NCI-H2196 treated with DMSO at 0.1 percent for 48 hours (cell line): Measurements from ENCODE around the gene SCYGR6.
"Not testable (repeated sequence)": the region's sequence is repeated elsewhere in the genome, so short reads cannot be mapped to it uniquely, and the experiment has no call there.

ENCODE experiments used
- DNase-seq: peaks from one replicate; lab custom pipeline; 2025; ENCODE audit not compliant: unreplicated experiment; lab: John Stamatoyannopoulos, UW

SCYGR6 gene, protein sequence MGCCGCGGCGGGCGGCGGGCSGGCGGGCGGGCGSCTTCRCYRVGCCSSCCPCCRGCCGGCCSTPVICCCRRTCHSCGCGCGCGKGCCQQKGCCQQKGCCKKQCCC

DNA sequence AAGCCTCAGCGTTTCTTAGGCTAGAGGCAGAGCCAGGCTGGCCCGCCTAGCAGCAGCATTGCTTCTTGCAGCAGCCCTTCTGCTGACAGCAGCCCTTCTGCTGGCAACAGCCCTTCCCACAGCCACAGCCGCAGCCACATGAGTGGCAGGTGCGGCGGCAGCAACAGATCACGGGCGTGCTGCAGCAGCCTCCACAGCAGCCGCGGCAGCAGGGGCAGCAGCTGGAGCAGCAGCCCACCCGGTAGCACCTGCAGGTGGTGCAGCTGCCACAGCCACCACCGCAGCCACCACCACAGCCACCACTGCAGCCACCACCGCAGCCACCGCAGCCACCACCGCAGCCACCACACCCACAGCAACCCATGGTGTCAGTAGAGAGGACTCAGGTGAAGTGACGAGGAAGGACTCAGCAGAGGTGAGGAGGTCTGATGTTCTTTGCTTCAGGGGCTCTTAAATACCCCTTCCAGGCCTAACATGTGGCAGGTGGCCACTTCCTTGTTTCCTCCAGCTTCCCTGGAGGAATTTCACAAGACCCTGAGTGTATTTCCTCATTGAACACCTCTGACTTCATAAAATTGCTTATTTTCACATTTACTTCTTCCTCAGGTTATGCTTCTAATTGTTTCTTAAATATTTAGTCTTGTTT lies at the start of gene SCYGR6:
Gene SCYGR6 (minus strand): TSS at position 364 of the 646 bp plus-strand sequence. CDS start 0 bp downstream, at position 364.
- no peak for DNase-seq

DNA sequence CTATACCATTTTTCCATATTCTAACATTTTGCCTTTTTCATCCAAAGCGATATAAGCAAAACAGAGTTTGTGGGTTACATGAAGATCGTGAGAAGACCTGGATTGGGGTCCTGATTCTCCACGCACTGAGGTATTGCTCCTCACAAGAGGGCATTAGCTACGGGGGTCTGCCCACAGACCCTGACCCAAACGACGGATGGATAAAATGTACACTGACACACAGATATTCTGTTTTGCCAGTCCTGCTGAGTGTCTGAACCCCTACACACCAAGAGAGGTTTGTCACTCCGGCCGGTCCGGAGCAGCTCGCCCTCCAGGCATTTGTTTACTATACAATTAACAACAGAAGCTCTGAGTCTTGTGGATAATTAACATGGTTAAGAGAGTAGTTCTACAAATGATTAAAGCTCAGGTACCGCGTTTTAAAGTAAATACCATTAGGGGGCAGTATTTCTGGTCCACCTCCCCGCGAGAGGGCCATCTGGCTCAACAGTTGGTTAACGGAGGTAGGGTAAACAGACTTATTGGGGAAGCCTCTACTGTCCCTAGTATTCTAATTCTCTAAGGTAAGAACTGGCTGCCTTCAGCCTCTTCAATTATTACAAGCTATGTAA lies 49.6 kb upstream of the SCYGR6 start:
- no peak for DNase-seq

DNA sequence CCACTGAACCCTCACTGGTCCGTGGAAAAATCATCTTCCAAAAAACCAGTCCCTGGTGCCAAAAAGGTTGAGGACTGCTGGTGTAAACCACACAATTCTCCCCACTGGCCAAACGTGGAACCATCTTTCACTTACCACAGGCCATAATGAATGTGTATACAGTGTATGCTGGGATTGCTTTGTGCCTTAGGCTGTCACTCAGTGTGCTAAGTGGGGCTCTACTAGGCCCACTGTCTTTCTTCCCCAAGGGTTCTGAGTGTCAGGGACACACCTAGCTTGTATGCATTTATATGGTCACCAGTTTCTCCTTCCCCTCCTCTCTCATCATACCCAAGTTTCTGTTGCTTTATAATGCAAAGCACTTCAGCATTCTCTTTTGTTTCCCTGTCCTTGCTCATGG lies 48.4 kb upstream of the SCYGR6 start:
- no peak for DNase-seq

DNA sequence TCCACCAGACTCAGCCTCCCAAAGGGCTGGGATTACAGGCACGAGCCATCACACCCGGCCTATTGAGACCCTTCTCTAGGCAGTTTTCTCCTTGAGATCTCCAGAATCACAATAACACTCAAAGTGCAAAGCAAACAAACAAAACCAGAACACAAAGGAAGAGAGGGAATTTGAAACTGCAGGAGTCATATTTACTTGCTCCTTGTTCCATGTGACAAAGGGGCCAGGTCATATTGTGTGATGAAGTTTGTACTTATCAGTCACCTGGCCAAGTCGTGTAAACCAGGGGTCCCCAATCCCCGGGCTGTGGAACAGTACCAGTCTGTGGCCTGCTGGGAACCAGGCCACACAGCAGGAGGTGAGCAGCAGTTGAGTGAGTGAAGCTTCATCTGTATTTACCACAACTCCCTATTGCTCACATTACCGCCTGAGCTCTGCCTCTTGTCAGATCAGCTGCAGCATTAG lies 47.7 kb upstream of the SCYGR6 start:
- no peak for DNase-seq

DNA sequence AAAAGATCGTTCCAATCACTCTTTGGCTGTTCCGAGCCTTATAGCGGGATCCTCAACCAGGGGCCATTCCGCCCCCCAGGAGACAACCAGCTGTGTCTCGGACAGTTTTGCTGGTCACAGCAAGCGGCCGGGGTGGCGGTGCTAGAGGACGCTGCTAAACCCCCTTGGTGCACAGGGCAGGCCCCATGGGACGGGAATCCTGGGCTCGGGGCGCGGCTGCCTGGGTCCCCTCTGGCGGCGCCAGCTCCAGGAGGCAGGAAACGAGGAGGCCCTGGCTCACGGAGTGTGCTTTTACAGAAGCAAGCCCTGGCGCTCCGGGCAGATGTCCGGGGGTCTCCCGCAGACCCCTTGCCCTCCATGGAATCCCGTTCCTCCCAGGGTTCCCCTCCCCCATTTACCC lies 43.3 kb upstream of the SCYGR6 start:
- DNase-seq: no peak

GRCh38 chr2:227766373-227766883 lies 41.9 kb upstream of the SCYGR6 start:
- peak; percentile 40 for DNase-seq

DNA sequence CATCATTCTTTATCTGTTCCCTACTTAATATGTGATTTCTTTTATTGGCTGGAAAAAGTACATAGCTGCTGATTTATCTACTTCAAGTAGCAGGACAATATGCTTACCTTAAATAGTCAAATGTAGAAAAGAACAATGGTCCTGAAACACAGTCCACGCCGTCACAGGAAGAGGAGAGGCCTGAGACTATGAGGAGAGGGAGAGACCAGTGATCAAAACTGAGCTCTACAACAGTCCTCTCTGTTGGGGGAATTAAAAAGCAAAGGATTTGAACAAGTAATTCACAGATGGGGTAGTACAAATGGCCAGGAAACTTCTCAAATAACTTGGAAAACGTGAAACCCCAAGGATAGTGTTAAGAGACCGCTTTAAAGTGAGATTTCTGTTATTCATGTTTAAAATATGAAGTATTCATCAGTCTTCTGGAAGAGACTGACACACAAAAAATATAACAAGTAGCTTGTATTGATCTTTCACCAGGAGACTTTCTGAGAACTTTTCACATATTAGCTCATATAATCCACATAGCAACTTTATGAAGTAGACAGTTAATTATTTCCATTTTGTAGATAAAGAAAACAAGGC lies 41.3 kb upstream of the SCYGR6 start:
- DNase-seq: no peak

- DNase-seq: no peak
Observed at GRCh38 chr2:227761740-227762476, 37.4 kb upstream of the SCYGR6 start.

DNA sequence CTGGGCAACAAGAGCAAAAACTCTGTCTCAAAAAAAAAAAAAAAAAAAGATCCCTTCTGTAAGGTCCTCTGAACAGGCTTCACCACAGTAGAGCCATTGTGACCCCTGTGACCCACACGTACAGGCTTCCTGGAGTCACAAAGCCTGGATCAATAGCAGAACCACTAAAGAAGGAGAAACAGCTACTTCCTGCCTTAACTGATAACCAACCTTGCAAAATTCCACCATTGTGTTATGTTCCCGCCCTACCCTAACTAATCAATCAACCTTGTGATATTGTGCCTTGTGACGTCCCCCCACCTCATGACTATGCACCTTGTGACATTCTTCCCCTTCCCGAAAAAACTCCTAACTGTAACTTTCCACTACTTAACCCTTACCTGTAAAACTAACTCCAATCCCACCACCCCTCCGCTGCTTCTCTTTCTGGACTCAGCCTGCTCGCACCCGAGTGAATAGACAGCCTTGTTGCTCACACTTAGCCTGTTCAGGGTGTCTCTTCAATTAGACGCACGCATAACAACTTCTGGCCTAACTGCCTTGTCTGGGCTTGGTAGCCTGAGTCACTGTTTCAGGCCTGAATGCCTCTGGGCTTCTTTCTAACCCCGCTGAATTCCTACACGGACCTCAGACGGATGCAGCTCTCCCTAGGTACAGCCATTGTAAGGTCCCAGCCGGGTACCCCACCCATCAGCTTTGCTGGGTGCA lies 35.0 kb upstream of the SCYGR6 start:
- DNase-seq: no peak

- DNase-seq: not testable (repeated sequence)
Observed at GRCh38 chr2:227756261-227756660, 31.7 kb upstream of the SCYGR6 start.

DNA sequence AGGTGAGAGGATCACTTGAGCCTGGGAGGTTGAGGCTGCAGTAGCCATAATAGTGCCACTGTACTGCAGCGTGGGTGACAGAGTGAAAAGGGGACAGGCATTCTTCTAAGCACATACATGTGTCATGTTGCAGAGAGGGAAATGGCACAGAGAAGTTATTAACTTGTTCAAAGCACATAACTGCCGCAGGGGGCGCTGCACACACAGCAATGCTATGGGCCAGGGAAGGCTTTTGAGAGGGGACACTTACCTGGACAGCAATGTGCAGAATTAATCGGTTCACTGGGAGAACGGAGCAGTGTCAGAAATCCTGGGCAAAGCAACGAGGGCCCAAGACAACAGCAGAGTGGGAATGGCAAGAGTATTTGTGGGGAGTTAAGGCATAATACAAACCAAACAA lies 23.5 kb upstream of the SCYGR6 start:
- DNase-seq: no peak

- DNase-seq: no peak
Observed at GRCh38 chr2:227745594-227745993, 21.0 kb upstream of the SCYGR6 start, which contains the start of gene SCYGR8. SCYGR8 (plus strand) TSS chr2:227745894; CDS start chr2:227745894, 0 bp downstream.

- DNase-seq: not testable (repeated sequence)
Observed at GRCh38 chr2:227740705-227741104, 16.1 kb upstream of the SCYGR6 start.

- no peak for DNase-seq
Observed at GRCh38 chr2:227739351-227739750, 14.8 kb upstream of the SCYGR6 start.

- no peak for DNase-seq
Observed at GRCh38 chr2:227728035-227728434, 3.5 kb upstream of the SCYGR6 start, which contains the start of gene SCYGR7. SCYGR7 (plus strand) TSS chr2:227728335; CDS start chr2:227728335, 0 bp downstream.

- not testable (repeated sequence) for DNase-seq
Observed at GRCh38 chr2:227722821-227723220, 1.7 kb downstream of the SCYGR6 start.

GRCh38 chr2:227720680-227721079 lies 3.9 kb downstream of the SCYGR6 start:
- DNase-seq: no peak

DNA sequence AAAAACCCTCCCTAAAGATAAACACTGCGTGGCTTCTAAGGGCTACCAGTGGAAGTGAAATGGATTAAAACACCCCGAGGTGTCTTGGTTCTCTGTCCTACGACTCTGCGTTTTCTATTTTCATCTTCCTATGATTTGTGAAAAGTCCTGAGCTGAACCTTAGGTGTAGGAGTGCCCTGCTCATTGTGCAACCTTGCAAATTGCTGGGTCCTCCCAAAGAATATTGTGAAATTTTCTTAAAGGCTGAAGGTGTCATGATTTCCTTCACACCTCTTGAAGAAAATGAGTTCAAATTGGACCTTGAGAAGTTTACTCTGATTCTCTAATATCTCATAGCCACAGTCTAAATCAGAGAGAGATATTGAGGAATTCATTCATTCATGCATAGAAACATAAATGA lies 4.9 kb downstream of the SCYGR6 start:
- no peak for DNase-seq

DNA sequence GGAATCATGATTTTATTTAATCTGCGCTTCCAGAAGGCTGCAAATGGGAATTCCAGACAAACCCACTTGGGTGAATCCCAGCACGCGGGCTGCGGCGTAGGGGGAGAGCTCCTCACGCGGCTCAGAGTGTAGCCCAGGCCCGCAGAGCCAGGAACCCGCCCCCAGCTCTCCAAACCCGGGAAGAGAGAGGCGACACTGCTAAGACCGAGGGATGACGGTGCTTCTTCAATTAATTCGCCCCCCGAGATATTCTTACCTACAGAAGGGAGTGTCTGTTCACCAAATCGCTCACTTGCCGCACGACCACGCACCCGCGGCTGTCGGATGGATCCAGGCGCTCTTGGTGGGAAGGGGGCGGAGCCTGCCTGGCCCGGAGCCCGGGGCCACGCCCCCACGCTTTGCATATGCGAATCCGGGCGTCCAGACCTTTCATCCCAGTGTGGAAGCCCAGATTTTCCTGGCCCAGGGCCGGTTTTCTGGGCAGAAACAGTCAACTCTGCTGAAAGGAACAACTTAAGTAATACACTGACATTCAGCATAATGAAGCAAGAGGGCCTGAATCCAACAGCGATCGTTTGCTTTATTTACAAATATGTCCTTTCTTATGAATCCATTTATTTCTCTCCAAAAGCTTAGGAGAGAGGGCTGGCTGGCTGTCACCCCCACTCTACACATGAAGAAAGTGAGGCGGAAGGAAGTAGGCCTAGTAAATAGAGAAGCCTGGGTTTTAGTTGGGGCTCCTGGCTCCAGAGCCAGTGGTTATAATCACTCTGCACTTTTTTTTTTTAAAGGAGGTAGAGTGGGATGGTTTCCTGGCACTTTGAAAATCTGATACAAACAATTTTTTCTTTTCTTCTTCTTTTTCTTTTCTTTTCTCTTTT lies 6.6 kb downstream of the SCYGR6 start, which contains the start of gene SLC19A3:
Gene SLC19A3 (minus strand): TSS at position 342 of the 881 bp plus-strand sequence. CDS start 15,710 bp downstream, outside the sequence.
- DNase-seq: no peak
